GF-D8 (cell line): ENCODE data around the gene BUD31.

Experiments
- DNase-seq: peaks from one replicate; lab custom pipeline; 2025; lab: John Stamatoyannopoulos, UW

Gene BUD31

DNA sequence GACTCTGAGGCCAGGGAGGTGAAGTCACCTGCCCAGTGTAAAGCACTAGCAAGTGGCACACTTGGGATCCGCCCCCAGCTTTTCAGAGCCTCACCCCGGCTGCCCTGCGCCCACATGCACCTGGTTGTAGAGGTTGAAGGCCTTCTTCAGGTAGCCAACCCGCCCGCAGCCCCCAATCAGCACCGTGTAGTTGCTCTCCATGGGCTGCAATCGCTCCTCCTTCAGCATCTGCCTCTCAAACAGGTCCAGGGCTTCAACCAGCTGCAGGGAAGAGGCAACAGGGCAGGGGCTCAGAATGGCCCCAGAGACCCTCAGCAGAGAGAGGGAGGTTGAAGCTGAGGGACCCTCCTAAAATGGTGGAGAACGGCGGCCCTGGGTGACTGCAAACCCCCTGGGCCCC is 24.4 kb downstream of the BUD31 start:
- DNase-seq, result no peak

DNA sequence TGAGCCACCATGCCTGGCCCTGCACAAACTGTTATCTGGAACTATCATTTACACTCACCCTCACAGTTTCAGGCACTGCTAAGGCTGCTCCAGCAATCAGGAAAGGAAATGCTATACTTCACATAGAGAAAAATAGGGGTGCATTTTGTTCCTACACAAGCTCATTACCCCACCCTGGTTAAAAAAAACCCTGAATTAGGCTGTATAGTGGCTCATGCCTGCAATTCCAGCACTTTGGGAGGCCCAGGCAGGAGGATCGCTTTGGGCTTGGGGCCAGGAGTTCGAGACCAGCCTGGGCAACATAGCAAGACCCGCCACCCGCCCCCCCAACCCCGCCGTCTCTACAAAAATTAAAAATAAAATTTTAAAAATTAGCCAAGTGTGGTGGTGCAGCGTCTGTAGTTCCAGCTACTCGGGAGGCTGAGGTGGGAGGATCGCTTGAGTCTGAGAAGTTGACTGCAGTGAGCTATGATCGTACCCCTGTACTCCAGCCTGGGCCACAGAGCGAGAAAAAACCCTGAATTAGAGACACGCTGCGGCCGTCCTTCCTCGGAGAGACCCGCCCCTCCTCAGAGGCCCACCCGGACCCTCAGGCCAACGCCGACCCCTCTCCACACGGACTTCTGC is 29.3 kb downstream of the BUD31 start:
- no peak for DNase-seq

DNA sequence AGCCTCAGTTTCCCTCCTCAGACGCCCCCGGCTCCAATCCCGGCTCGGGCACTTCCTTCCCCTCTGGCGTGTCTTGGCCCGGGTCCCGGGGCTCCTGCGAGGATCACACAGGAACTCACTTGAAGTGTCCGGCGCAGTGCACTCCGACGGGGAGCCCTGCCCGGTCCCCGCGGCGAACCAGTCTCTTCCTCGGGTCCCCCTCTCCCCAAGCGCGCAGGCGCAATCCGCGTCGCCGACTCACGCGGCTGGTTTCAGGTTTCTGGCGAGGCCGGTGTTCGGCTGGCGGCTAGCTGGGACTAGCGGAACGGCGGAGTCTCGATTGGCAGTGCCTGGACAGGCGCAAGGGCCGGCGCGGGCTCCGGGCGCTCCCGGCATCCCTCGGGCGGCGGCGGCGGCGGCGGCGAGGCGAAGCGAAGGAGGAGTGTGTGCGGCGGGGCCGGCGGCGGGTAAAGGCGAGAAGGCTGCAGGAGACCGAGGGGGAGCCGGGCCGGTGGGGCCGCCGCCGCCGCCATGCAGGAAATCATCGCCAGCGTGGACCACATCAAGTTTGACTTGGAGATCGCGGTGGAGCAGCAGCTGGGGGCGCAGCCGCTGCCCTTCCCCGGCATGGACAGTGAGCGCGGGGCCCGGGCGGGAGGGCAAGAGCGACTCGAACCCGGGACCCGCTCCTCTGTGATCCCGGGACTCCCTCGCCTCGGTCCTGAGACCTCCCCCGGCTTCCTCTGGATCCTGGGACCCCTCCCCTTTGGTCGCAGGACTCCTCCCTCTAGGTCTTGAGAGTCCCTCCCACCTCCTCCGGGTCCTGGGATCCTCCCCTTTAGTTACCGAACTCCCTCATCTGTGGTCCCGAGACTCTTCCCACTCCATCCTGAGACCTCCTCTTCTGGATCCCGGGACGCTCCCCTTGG is 30.1 kb downstream of the BUD31 start, which contains the start of the genes CPSF4 and PTCD1:
Gene CPSF4, plus strand, starts transcription at position 371 of the 908 bp plus-strand sequence. Its CDS starts 140 bp downstream, at position 511.
Gene PTCD1, minus strand, starts transcription at position 226 of the 908 bp plus-strand sequence. CDS start 3,556 bp downstream, outside the sequence.
- DNase-seq, result peak; percentile 90

DNA sequence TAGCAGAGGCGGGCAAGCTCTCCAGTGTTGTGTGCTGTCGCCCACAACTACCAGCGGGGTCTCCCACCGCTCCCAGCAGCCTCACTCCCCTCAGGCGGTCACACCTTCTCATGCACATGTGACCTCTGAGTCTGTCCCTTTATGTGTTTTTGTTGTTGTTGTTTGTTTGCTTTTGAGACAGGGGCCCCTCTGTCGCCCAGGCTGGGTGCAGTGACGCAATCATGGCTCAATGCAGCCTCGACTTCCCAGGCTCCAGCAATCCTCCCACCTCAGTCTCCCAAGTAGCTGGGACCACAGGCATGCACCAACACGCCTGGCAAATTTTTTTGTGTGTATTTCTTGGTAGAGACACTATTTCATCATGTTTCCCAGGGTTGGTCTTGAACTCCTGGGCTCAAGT is 31.4 kb downstream of the BUD31 start:
- no peak for DNase-seq

DNA sequence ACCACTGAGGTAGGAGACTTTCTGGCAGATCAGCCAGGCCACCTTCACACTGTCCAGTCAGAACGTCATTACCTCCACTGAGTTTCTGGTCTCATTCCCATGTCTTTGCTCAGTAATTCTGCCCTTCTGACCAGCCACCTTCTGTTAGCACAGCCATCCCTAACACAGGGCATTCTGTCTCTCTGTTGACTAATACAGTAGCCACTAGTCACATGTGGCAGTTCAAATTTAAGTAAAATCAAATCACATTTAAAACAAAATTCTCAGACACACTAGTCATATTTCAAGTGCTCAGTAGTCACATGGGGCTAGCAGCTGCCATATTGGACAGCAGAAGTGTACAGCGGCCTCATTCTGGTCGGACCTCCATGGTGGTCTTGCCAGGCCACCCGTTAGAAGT is 37.3 kb downstream of the BUD31 start:
- DNase-seq, result no peak

DNA sequence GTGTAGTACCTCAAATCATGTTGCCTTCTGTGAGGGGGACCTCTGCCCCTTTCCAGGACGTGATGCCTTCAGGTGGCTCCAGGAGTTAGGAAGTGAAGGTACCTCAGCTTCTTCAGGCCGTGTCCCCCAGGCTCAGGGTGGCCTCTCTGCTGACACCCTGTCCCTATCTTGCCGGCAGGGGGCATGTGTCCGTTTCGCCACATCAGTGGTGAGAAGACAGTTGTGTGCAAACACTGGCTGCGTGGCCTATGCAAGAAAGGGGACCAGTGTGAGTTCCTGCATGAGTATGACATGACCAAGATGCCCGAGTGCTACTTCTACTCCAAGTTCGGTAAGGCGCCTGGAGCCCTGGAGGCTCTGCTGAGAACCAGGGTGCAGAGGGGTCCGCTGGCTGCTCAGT is 39.2 kb downstream of the BUD31 start:
- DNase-seq, result no peak

DNA sequence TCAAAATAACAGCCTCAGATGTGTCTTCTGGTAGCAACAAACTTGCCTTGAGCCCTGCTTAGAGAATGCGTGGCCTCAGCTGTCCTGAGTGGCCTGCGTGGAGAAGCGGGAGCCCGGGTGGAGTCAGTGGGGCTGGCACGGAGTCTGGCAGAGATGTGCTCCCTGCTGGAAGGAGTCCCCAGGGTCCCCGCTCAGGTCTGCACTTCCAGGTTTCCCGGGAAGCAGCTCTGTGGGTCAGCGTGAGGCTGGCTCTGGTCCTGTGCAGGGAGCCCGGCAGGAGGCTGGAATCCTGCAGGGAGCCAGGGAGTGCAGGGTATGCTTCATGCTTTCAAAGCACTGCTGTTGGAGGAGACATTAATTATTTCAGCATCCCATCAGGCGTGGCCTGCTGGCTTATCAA is 40.1 kb downstream of the BUD31 start:
- no peak for DNase-seq

DNA sequence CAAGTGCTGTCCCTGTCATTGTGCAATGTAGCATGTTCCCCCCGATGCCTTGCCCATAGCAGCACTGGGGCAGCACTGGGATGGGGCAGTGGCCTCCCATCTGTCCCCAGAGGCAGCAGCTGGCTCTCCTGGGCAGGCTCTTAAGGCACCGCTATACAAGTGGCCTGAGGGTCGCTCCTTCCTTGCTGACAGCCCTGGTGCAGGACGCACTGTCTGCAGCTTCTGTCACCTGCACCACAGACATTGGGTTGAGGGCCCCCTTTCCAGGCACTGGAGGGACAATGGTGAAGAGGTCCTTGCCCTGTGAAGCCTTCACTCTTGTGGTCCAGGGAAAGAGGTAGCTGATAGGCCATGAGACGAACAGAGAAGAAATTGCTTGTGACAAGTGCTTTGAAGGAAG is 40.6 kb downstream of the BUD31 start:
- no peak for DNase-seq

DNA sequence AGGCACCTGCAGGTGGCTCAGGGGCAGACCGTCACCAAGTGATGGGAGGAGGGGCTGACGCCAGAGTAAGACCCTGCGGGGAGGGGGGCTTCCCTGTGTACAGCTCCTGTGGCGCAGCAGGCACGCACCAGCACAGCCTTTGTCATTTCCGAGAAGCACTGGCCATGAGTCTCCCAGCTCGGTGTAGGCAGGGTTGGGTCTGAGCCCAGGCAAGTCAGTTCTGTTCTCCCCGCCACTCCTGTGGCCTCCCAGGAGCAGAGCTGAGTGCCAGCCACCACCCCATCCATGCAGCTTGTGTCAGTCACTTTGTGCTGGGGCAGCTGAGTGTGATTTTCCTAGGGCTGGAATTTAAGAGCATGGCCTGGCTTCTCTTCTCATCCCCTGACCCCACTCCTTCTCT is 43.2 kb downstream of the BUD31 start:
- no peak for DNase-seq

DNA sequence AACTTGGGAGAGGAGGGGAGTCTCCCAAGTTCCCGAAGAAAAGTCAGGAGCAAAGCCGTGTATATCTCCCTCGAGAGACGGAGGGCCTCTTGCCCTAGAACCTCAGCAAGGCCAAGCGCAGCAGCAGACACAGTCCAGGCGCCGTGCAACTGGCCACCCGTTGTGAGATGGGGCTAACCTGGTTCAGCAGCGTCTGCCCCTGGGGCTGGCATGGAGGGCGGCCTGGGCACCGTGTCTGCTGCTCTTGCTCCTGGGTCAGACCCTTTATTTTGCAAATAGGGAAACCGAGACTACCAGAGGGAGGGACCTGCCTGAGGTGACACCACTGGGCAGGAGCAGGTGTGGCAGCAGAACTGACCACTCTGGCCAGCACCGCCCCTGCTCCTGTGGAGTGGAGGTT is 43.8 kb downstream of the BUD31 start:
- no peak for DNase-seq

DNA sequence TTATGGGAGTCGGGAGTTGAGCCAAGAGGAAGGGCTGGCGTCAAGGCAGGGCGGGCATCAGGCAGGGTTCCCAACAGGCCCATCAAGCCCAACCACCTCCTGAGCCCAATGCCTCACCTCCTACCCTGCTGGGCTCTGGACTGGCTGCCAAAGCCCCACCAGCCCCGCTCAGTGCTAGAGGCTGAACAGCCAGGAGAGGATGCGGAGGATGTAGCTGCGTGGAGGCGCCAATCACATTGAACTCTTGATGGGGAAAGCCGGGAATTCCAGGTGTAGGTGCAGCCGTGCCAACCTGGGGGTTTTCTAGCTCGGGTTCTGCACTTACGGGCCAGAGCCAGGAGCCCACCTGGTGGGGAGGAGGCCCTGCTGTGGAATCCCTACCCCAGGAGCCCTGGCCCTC is 44.3 kb downstream of the BUD31 start:
- no peak for DNase-seq

DNA sequence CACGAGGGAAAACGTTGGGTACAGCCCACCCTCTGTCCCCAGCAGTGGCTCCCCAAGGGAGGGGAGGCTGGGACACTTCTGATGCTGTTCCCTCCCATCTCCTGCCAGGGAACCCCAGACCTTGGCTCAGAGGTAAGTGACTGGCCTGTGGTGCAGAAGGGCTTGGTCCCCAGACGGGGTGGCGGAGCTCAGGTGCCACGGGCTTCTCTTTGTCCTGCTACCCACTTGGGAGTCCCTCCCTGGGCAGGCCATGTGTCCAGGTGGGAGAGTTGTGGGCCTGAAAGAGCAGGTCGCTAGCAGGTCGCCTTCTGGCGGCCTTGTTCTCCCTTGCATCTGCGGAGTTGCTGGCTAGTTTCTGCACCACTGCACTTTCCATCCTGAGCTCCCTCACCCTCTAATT is 47.1 kb downstream of the BUD31 start:
- no peak for DNase-seq

DNA sequence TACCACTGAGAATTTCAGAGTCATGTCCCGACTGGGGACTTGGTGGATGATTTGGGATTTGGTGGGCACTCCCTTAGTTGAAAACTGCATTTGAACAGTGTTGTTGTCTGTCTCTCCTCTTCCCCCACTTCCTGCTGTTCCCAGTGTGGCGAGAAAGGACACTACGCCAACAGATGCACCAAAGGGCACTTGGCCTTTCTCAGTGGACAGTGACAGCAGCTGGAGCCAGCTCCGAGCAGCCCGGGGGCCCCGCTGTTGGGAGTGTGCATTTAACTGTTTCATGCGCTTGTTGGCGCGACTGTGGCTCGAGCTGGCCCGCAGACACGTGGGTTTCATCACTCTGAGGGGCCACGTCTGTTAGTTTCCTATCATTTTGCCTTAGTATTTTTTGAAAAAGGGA is 47.5 kb downstream of the BUD31 start:
- no peak for DNase-seq

DNA sequence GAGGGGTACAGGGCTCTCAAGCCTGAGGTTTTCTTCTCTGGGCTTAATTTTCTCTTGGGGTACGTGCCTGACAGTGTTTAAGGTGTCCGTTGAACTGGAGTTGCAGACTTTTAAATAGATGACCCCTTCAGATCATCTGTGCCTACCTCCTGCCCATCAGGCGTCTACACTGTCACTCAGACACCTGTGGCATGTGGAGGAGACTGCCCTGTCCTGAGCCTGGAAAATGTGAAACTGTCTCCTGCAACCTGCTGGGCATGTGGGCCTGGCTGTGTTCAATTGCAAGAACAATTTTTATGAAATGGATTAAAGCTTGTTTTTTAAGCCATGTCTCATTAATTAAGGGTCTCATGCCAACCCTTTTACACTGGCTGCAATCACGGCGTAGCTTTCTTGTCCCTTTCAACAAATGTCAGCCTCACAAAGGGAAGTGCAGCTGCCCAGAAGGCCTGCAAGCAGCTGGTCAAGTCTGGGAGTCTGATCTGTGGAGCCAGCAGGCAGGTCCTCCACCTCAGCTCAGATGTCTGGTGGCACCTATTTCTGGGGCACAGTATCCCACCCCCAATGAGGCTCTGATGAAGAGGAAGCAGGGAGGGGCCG is 48.4 kb downstream of the BUD31 start:
- no peak for DNase-seq

DNA sequence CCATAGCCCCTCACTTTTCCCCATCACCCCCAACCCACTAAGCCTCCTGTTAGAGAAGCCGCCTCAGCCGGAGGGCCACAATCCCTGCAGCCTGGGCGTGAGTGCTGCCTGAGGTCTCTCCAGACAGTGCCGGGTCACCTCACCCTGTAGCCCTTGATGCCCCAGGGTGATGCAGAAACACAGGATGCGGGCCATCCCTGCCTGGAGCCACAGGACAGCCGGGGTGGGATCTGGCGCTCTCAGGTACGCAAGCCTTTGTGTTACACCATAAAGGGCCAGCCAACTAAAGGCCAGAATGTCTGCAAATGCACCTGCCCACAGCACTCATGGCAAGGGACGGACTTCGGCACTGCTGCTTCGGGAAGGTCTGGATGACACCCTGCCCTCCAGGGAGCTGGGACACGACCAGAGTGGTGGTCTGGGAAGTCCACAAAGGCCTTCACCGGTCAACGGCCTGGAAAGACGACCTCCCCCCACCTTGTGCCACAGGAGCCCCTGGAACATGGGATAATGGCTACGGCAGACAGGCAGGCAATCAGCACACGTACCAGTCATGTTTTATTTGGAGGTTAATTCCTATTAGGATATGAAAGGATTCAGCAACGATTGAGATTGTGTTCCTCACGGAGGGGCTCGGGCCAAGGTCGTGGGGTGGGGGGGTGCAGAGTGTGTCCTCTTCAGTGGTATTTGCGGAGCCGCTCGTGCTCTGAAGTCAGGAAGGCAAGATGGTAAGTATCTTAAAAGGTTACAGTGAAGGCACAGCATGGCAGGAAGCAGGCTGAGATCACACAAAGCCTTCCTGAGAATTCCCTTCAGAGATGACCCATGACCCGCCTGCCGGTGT is 49.1 kb downstream of the BUD31 start:
- no peak for DNase-seq

DNA sequence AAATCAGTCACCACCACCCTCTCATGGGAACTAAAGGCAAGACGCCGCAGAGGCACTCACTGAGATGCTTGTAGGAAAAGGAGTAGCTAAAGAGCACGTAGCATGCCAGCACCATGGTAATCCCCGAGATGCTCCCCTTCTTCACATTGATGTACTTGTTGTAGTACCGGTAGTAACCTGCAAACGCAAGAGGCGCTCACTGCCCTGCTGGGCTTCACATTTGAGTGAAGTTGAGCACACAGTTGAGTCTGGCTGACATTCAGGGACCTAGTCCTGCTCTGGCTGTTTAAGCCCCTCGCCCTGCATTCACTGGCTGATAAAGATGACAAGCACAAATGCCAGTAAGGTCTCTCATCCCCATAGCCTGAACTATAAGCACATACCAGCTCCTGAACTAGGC is 50.3 kb downstream of the BUD31 start:
- no peak for DNase-seq

DNA sequence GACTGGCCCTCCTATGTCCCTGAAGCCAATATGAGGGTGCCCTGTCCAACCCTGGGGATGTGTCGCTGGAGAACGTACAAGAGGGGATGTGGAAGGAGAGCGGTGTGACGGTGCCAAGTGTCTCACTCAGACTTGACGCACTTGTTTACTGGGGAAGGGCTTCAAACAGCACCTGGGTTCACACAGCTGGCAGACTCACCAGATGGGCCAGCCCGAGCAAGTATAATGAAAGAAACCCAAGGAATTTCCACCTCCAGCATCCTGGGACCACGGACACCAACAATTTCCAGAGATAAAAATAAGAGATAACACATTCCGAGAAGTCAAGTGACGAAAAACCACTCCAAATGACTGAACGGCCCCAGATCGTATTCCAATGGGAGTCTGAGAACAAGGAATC is 51.9 kb downstream of the BUD31 start:
- DNase-seq, result no peak

DNA sequence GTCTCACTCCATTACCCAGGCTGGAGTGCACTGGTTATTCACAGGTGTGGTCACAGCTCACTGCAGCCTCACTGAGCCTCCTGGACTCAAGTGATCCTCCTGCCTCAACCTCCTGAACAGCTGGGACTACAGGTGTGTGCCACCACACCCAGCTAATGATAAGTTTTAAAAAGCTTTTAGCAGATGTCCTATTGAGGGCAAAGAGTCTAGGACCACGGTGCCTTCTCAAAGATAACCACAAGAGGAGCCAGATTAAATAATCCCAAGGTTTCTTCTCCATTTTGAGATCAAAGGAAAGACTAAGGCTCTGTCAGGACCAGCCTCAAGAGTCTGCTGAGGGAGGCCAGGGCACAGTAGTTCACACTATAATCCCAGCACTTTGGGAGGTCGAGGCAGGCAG is 52.5 kb downstream of the BUD31 start:
- DNase-seq, result no peak

DNA sequence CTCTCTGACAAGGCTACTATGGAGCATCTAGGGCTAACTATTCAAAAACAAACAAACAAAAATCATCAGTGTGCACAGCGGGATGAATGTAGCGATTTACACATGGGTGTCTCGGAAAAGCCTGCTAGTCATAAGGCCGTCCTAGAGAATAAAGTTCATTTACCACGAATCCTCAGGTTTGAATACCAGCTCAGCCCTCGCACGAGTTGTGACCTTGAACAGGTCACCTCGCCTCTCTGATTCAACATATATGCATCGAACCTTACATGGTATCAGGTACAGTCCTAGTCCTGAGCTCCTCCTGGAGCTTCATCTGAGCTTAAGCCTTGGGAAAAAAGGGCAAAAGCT is 56.6 kb downstream of the BUD31 start:
- no peak for DNase-seq

DNA sequence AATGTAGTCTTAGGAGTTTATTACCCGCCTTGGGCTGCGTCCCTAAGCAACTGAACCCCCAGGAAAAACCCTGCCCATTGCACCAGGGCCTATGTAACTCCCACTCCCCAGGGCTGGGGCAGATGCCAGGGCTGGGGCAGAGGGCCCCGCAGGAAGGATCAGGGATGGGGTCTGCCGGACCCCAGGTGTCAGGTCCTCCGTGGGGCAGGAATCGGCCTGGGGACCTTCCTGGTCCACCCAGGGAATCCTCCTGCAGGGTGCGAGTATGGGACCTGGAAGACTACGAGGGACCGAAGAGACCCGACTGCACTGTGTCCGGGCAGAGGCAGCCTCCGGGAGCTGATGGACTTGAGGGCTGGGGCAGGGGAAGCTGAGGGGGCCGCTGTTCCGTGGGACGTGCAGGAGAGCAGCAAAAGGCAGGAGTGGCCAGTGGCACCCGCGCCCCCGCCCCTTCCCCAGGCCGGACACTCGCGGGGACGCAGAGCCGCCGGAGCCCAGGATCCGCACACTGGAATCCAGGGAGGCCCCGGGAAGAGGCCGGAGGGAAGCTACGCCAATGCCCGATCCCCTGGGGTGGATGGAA is 59.7 kb downstream of the BUD31 start:
- no peak for DNase-seq
